Vagina (tissue), 2 donors: Measurements from ENCODE around the gene FOXD3.

Source experiments
- POLR2A ChIP-seq, 2 donors: fragments of 450-650 bp; IDR thresholded peaks; one replicate each; pipeline ENCODE4 v1.6.1; 2017; ENCODE audit warnings: antibody characterized with exemption in 2 of 2, mild to moderate bottlenecking in 2 of 2, moderate library complexity in 2 of 2
- TF ChIP-seq, protein P1 (sequence below), 3 experiments: fragments of 450-650 bp in 2 of 3; fragments of 200-600 bp in 1 of 3; sonication (generic) in 1 of 3; IDR thresholded peaks; one replicate each; pipeline ENCODE4 v1.5.1; 2017 to 2019; ENCODE audit warnings: antibody characterized with exemption in 3 of 3, mild to moderate bottlenecking in 2 of 3, moderate library complexity in 2 of 3

DNA sequence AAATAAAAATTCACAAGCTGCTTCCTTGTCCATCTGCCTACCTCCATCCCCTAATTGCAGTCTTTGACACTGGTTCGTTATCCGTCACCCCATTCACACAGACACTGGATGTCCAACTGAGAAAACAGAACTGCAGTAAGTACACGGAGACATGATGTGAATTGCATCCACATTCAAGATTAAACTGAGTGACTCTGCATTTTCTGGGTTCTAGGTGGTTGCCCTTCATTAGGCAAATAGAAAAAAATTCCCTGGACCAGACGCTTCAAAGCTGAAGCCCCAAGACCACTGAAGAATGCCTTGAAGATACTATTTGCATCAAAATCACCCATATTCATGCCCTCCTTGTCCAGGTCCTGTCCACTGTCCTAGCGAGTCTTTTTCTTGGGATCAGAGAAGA, 37.2 kb downstream of the FOXD3 start:
- TF ChIP-seq, protein P1, sequence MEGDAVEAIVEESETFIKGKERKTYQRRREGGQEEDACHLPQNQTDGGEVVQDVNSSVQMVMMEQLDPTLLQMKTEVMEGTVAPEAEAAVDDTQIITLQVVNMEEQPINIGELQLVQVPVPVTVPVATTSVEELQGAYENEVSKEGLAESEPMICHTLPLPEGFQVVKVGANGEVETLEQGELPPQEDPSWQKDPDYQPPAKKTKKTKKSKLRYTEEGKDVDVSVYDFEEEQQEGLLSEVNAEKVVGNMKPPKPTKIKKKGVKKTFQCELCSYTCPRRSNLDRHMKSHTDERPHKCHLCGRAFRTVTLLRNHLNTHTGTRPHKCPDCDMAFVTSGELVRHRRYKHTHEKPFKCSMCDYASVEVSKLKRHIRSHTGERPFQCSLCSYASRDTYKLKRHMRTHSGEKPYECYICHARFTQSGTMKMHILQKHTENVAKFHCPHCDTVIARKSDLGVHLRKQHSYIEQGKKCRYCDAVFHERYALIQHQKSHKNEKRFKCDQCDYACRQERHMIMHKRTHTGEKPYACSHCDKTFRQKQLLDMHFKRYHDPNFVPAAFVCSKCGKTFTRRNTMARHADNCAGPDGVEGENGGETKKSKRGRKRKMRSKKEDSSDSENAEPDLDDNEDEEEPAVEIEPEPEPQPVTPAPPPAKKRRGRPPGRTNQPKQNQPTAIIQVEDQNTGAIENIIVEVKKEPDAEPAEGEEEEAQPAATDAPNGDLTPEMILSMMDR (IDR thresholded peaks at IDR 0.05) = no peak
- no peak for TF ChIP-seq POLR2A (IDR thresholded peaks at IDR 0.05)
